ENCODE measurements around the gene COPZ1.
A peak's percentile ranks its signal among the peaks of the same experiment; 100 is the strongest.

Gene COPZ1

DNA sequence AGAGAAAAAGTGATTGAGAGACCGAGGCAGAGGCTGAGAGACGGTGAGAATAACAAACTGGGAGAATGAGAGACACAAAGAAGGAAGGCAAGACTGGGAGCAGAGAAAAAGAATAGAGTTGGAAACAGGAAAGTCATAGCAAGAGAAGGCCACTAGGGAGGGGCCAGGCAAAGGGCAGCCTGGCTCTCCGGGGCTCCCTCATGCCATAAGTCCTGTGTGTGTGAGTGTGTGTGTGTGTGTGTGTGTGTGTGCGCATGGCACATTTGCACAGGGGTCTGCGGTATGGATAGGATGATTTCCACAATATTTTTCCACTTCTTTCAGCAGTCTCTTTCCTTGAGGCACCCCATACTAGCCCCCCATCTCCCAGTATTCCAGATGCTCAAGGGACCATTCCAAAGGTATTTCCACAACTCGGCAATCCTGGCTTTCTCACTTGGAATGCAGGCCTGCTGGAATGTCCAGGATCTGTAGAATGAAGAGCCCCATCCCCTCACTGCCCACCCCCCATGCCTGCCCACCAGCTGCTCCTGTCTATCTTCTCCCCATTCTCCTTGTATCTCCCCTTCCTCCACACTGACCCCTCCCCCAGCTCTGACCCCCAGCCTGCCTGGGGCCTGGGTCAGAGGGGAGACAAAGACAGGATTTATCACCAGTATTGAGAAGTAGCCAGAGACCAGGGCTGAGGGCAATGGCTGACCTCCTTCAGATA lies 30.3 kb downstream of the COPZ1 start:
- TF ChIP-seq, protein P1, sequence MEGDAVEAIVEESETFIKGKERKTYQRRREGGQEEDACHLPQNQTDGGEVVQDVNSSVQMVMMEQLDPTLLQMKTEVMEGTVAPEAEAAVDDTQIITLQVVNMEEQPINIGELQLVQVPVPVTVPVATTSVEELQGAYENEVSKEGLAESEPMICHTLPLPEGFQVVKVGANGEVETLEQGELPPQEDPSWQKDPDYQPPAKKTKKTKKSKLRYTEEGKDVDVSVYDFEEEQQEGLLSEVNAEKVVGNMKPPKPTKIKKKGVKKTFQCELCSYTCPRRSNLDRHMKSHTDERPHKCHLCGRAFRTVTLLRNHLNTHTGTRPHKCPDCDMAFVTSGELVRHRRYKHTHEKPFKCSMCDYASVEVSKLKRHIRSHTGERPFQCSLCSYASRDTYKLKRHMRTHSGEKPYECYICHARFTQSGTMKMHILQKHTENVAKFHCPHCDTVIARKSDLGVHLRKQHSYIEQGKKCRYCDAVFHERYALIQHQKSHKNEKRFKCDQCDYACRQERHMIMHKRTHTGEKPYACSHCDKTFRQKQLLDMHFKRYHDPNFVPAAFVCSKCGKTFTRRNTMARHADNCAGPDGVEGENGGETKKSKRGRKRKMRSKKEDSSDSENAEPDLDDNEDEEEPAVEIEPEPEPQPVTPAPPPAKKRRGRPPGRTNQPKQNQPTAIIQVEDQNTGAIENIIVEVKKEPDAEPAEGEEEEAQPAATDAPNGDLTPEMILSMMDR (IDR thresholded peaks at IDR 0.05; ENCODE audit: low read depth, low read length), result no peak
- DNase-seq (ENCODE audit: extremely low read depth, low read depth), result no peak

DNA sequence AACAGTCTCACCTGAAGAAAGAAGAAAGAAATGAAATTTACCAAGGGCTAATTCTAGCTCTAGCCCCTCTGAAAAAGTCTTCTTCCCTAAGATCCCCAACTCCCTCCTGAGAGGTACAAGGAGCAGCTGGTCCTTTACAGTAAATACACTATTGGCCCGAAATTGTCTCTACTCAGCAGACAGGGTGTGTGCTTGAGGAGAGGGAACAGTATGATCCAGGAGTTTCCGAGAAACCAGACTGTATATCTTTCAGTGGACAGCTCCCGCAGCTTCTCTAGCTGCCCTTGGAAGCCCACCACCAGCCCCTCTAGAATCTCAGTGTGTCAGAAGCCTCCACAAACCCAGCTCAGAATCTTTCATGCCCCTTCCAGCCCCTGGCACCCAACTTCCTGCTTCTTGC lies 31.3 kb downstream of the COPZ1 start:
- DNase-seq (ENCODE audit: extremely low read depth, low read depth), result no peak
- TF ChIP-seq, protein P1 (IDR thresholded peaks at IDR 0.05; ENCODE audit: low read depth, low read length), result no peak

DNA sequence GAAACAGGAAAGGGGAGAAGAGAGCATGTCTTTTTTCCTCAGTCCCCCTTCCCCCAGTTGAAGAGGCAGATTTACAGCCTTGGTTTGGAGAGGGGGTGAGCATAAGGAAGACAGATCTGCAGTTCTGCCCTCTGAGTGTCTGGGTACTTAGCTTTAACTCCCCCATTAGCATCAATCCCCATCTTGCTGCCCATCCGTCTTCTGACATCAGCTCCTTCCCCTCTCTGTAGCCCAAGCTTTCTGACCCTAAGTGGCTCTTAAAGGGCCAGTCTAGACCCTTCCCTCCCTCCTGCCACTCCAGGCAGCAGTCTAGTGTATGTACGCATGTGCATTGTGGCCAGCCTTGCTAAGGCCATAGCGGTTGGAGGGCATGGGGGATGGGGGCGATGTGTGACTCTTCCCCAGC lies 32.0 kb downstream of the COPZ1 start:
- DNase-seq (ENCODE audit: extremely low read depth, low read depth), result no peak
- TF ChIP-seq, protein P1 (IDR thresholded peaks at IDR 0.05; ENCODE audit: low read depth, low read length), result no peak

DNA sequence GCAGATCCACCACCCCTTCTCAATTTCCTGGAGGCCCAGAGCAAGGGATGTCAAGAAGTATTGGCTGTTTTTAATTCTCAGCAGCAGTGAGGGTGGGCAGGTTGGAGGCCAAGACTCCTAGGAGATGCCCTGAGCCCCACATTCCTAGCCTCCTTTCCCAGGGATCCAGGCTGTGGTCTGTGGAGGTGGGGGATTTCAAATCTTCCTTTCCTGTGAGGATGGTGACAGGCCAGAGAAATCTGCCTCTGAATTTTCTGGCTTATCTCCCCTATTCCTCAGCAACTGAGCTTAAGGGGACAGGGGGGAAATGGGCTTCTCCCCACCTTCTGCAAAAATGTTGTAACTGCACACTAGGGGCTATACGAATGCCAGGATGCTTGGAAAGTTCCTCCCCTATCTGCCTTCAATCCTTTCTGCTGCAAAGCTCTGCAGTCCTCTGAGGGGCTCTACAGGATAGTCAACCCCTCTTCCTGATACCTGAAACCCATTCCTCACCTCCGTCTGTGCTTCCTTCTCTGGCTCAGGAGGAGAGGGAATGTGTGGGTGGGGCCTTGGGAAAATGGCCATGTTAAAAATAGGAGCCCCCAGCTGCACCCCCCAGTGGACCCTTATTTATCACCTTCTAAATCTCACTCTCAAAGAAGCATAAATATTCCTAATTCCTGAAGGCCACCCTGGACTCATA lies 32.7 kb downstream of the COPZ1 start:
- no peak for DNase-seq (ENCODE audit: extremely low read depth, low read depth)

DNA sequence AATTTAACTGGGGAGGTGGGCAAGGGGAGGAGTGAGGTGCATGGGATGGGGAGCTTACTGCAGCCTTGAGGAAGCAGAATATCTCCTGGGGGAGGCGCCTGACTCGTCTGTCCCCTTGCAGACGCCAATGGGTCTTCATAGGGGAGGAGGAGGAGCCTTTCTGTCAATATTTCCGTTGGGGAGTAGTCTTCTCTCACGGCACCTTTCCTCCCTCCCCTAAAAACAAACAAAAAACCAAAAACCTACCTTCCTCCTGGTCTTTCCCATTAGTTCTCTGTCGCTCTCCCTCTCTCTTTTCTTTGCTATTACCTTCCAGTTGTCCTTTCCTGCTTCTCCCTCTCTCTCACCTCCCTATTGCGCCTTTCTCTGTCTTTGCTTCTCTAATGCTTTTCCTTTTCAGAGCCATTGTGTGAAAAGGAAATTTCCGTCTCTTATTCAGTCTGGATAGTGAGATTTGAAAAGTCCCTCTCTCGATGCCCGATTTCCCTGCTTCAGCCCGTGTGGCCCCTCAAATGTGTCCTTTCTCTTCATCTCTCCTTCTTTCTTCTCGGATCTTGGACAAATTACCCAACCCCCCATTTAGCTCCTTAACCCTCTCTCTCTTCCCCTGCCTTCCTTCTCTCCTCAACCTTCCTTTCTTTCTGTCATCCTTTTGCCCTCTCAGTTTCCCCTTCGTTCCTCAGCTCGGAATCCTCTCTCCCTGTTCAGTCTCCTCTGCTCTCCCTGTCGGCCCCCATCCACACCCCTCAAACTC lies 33.4 kb downstream of the COPZ1 start:
- no peak for DNase-seq (ENCODE audit: extremely low read depth, low read depth)
- TF ChIP-seq, protein P1 (IDR thresholded peaks at IDR 0.05; ENCODE audit: low read depth, low read length), result no peak

More for the DNA sequence above, 32.7 kb downstream of the COPZ1 start:
- TF ChIP-seq, protein P1 (IDR thresholded peaks at IDR 0.05; ENCODE audit: low read depth, low read length), result no peak

DNA sequence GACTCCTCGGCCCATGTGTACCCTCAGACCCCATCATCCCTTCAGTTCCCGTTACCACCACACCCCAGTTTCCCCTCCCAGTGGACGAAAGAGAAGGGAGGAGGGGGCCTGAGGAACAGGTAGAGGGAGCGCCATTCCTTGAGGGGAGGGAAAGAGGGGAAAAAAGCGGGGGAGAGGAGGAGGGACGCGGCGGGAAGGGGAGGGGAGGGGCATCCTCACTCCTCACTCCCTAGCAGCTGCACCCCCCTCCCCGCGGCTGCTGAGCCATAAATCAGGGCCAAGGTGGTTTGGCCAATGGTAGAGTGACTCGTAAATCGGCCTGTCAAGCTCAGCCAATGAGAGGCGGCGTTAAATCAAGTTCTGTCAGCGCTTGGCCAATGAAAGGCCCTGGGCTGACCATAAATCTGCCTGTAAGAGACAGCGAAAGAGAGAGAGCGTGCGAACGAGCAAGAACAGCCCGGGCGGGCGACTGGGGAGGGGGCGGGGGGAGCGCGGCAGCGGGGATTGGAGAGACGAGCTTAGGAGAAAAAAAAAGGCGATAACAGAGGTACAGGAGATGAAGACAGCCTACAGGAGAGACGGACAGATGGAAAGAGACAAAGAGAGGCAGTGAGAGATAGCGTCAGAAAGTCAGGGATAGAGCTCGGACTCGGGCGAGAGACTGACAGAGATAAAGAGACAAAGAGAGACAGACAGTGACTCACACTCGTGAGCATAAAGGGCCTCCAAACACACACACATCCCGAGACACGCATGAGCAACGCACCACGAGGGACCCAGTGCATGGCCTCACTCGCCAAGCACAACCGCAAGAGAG lies 34.2 kb downstream of the COPZ1 start:
- TF ChIP-seq, protein P1 (IDR thresholded peaks at IDR 0.05; ENCODE audit: low read depth, low read length), result no peak
- DNase-seq (ENCODE audit: extremely low read depth, low read depth), result peak; percentile 99

Measured in AG09319 (cell line).